ENCODE data around the gene COL21A1.
"Not testable (repeated sequence)": the region's sequence is repeated elsewhere in the genome, so short reads cannot be mapped to it uniquely, and the experiment has no call there.

COL21A1 gene

DNA sequence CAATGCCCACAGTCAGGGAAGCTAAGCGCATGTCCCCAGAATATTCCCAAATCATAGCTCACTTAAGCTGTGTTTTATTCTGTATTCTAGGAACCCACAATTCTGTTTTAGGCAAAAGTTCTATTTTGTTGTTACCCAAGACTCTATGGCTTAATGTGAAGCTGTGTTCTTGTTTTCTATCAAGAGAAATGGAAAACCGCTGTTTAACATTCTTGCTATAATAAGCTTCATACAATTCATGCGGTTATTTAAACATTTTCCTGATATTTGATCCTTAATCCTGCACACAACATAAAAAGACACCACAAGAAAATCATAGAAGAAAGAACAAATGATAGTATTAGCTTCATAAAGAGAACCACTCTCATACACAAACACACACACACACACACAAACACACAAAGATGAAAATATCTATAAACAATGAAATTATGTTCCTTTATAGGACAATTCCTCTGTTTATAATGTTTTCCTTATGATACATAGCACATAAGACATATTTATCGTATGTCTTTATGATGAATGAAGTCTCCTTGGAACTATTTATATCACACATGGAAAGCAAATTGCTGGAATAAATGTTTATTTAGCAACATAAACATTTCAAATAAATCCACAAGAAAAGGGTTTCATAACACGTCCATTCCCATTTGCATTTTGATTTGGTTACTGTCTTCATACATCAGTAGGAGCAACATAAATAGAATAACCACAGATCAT, 16.4 kb upstream of the COL21A1 start:
- no peak overlapping the region for H3K4me3 ChIP-seq (ENCODE audit: low read depth, low read length)

DNA sequence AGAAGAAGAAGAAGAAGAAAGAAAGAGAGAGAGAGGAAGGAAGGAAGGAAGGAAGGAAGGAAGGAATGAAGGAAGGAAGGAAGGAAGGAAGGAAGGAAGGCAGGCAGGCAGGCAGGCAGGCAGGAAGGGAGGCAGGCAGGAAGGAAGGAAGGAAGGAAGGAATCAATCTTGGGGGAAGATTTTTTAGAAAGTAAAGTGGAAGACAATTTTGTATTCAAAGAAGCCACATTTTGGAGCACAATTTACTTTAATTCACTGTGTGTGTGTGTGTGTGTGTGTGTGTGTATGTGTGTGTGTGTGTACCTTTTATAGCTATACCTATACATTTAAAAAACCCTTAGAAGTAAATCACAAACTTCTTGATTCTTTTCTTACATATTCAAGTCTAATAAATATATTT, 13.2 kb upstream of the COL21A1 start:
- H3K4me2 ChIP-seq (ENCODE audit: low read length); H3K27ac ChIP-seq; H2AFZ ChIP-seq; H3K27me3 ChIP-seq (ENCODE audit: control insufficient read depth, insufficient read depth, low read length); H3K4me1 ChIP-seq; H3K4me3 ChIP-seq (ENCODE audit: low read depth, low read length); H3K9me3 ChIP-seq (ENCODE audit: control insufficient read depth, low read length); H3K36me3 ChIP-seq (ENCODE audit: control insufficient read depth, insufficient read depth, low read length); H3K9ac ChIP-seq; H3K79me2 ChIP-seq: not testable (repeated sequence)

More for the DNA sequence above, 16.4 kb upstream of the COL21A1 start:
- no peak overlapping the region for H3K4me2 ChIP-seq (ENCODE audit: low read length)
- H3K27ac ChIP-seq, result no peak overlapping the region
- no peaks in the 10 kb centered on the region for H3K36me3 ChIP-seq (ENCODE audit: control insufficient read depth, insufficient read depth, low read length)
- no peaks in the 10 kb centered on the region for H3K9me3 ChIP-seq (ENCODE audit: control insufficient read depth, low read length)
- peaks cover 3% of the 10 kb centered on the region for H3K4me1 ChIP-seq
- no peaks in the 10 kb centered on the region for H3K79me2 ChIP-seq
- TF ChIP-seq, protein P1, sequence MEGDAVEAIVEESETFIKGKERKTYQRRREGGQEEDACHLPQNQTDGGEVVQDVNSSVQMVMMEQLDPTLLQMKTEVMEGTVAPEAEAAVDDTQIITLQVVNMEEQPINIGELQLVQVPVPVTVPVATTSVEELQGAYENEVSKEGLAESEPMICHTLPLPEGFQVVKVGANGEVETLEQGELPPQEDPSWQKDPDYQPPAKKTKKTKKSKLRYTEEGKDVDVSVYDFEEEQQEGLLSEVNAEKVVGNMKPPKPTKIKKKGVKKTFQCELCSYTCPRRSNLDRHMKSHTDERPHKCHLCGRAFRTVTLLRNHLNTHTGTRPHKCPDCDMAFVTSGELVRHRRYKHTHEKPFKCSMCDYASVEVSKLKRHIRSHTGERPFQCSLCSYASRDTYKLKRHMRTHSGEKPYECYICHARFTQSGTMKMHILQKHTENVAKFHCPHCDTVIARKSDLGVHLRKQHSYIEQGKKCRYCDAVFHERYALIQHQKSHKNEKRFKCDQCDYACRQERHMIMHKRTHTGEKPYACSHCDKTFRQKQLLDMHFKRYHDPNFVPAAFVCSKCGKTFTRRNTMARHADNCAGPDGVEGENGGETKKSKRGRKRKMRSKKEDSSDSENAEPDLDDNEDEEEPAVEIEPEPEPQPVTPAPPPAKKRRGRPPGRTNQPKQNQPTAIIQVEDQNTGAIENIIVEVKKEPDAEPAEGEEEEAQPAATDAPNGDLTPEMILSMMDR (IDR thresholded peaks at IDR 0.05), result no peak
- no peak overlapping the region for H2AFZ ChIP-seq
- no peak overlapping the region for H3K9ac ChIP-seq
- no peaks in the 10 kb centered on the region for H3K27me3 ChIP-seq (ENCODE audit: control insufficient read depth, insufficient read depth, low read length)

DNA sequence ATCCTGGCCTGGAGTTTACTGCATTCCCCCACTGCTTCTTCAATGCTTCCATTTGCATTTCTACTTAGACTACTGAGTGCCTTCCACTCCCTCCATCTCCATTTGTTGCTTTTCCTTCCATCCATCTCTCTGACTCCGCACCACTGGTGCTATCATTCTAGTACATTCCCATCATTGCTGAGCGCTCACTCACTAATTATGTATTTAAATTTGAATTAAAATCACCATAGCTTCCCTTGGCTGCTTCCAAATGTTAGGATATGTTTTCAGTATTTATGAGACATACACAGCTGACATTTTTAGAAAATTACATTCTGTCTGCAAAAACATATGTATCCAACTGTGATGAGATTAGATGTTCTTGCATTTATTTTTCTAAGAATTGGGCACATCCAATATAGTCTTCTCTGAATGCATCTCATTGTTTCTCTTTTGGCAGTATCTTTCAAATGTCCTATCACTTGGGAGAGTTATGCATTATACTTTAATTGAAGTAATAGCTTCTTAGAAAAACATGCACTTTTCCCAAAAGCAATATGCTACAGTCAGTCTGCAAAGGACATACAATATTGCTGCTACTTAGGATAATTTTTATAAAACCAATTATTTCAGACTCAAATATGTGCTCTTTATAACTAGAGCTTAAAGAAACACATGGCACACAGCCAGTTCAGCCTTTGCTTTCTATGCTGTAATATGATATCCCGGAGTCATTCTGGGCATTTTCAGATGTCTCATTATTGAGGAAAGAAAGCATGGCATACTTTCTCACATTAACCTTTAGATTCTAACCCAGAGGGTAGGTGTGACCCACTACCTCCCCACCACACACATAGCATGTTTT, 12.1 kb upstream of the COL21A1 start:
- Histone ChIP-seq H3K4me2 (ENCODE audit: low read length) (no peak overlapping the region), H3K4me3 (ENCODE audit: low read depth, low read length) (no peak overlapping the region), H3K27me3 (ENCODE audit: control insufficient read depth, insufficient read depth, low read length) (no peaks in the 10 kb centered on the region), H3K4me1 (peaks cover 3% of the 10 kb centered on the region), H3K27ac (no peak overlapping the region), H3K36me3 (ENCODE audit: control insufficient read depth, insufficient read depth, low read length) (no peaks in the 10 kb centered on the region), H3K79me2 (no peaks in the 10 kb centered on the region), H3K9ac (no peak overlapping the region), H2AFZ (no peak overlapping the region), H3K9me3 (ENCODE audit: control insufficient read depth, low read length) (no peaks in the 10 kb centered on the region)
- TF ChIP-seq, protein P1 (IDR thresholded peaks at IDR 0.05), result no peak

DNA sequence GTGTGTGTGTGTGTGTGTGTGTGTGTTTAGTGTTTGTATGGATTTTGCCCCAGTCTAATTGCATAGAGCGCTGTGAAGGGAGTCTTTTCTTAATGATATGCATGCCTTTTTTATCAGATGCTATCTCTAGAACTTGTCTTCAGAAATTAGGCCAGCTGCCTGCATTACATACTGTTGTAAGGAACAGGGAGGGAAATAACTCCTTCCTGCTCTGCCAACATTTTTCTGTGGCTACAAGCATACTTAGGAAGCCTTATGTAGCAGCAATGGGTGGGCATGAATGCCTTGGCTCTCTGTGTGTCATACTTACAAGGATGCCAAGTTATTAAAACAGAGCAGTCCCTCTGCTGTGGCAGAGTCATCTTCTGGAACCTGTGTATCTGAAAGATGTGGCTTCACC, 8.0 kb upstream of the COL21A1 start:
- H3K4me2 ChIP-seq (ENCODE audit: low read length), result no peak overlapping the region
- no peaks in the 10 kb centered on the region for H3K27me3 ChIP-seq (ENCODE audit: control insufficient read depth, insufficient read depth, low read length)
- H3K4me3 ChIP-seq (ENCODE audit: low read depth, low read length), result no peak overlapping the region
- H3K27ac ChIP-seq, result no peak overlapping the region
- H3K36me3 ChIP-seq (ENCODE audit: control insufficient read depth, insufficient read depth, low read length), result no peaks in the 10 kb centered on the region
- TF ChIP-seq, protein P1 (IDR thresholded peaks at IDR 0.05), result no peak
- H3K79me2 ChIP-seq, result no peaks in the 10 kb centered on the region
- peaks cover 3% of the 10 kb centered on the region for H3K4me1 ChIP-seq
- H2AFZ ChIP-seq, result no peak overlapping the region
- no peaks in the 10 kb centered on the region for H3K9me3 ChIP-seq (ENCODE audit: control insufficient read depth, low read length)
- H3K9ac ChIP-seq, result no peak overlapping the region

DNA sequence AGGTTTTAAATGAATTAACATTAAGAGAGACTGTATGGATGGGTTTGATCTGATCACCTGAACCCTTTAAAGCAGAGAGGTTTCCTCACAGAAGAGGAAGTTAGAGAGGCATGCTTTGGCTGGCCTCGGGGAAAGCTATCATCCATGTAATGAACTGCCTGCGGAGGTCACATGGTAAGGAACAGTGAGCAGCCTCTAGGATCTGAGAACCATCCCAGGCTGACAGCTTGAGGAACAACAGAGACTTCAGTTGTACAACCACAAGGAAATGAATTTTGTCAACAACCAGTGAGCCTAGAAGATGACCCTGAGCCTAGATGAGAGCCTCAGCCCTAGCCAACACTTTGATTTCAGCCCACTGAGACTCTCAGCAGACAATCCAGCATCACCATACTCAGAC, 2.9 kb upstream of the COL21A1 start:
- no peak overlapping the region for H2AFZ ChIP-seq
- no peak overlapping the region for H3K9ac ChIP-seq
- H3K27ac ChIP-seq, result no peak overlapping the region
- no peaks in the 10 kb centered on the region for H3K79me2 ChIP-seq
- H3K36me3 ChIP-seq (ENCODE audit: control insufficient read depth, insufficient read depth, low read length), result no peaks in the 10 kb centered on the region
- TF ChIP-seq, protein P1 (IDR thresholded peaks at IDR 0.05), result no peak
- H3K9me3 ChIP-seq (ENCODE audit: control insufficient read depth, low read length), result no peaks in the 10 kb centered on the region
- H3K4me1 ChIP-seq, result peaks cover 2% of the 10 kb centered on the region
- no peak overlapping the region for H3K4me2 ChIP-seq (ENCODE audit: low read length)
- no peak overlapping the region for H3K4me3 ChIP-seq (ENCODE audit: low read depth, low read length)
- no peaks in the 10 kb centered on the region for H3K27me3 ChIP-seq (ENCODE audit: control insufficient read depth, insufficient read depth, low read length)

All from parathyroid adenoma (tissue), 2 donors.